ENCODE results near the gene KIRREL3. TPM values are rescaled to one million over a fixed set of nuclear protein-coding genes. Genes with fewer than 3 reads are reported as not detected.
A peak's percentile ranks its signal among the peaks of the same experiment; 100 is the strongest.

The KIRREL3 gene
- total and polyA plus RNA-seq, 10 donors, result 0.50 to 5.4 (median 2.0) TPM

- Histone ChIP-seq H3K9me3 (no peaks in the 10 kb centered on the region), H3K4me3 (no peak overlapping the region), H3K4me1 (no peaks in the 10 kb centered on the region), H3K36me3 (no peaks in the 10 kb centered on the region), H3K27ac (no peak overlapping the region), H3K27me3 (replicated peaks in 1 of 7) (peaks cover 0 to 9% (median 0%) of the 10 kb centered on the region in 7 donors)
- TF ChIP-seq, protein P1, sequence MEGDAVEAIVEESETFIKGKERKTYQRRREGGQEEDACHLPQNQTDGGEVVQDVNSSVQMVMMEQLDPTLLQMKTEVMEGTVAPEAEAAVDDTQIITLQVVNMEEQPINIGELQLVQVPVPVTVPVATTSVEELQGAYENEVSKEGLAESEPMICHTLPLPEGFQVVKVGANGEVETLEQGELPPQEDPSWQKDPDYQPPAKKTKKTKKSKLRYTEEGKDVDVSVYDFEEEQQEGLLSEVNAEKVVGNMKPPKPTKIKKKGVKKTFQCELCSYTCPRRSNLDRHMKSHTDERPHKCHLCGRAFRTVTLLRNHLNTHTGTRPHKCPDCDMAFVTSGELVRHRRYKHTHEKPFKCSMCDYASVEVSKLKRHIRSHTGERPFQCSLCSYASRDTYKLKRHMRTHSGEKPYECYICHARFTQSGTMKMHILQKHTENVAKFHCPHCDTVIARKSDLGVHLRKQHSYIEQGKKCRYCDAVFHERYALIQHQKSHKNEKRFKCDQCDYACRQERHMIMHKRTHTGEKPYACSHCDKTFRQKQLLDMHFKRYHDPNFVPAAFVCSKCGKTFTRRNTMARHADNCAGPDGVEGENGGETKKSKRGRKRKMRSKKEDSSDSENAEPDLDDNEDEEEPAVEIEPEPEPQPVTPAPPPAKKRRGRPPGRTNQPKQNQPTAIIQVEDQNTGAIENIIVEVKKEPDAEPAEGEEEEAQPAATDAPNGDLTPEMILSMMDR (IDR thresholded peaks at IDR 0.05 in 8 of 11, conservative IDR thresholded peaks at IDR 0.05 in 3 of 11), result no peak
- WGBS, 5 donors, result 81 to 89% (median 86%) methylated on average over 10 of the region's 10 CpGs
- DNase-seq, result no peak
- intact Hi-C loops (cut with DNase I; ENCODE audit: low total_unique reads), result no loop called here
Measured at GRCh38 chr11:126861796-126862459, 138.6 kb downstream of the KIRREL3 start.

DNA sequence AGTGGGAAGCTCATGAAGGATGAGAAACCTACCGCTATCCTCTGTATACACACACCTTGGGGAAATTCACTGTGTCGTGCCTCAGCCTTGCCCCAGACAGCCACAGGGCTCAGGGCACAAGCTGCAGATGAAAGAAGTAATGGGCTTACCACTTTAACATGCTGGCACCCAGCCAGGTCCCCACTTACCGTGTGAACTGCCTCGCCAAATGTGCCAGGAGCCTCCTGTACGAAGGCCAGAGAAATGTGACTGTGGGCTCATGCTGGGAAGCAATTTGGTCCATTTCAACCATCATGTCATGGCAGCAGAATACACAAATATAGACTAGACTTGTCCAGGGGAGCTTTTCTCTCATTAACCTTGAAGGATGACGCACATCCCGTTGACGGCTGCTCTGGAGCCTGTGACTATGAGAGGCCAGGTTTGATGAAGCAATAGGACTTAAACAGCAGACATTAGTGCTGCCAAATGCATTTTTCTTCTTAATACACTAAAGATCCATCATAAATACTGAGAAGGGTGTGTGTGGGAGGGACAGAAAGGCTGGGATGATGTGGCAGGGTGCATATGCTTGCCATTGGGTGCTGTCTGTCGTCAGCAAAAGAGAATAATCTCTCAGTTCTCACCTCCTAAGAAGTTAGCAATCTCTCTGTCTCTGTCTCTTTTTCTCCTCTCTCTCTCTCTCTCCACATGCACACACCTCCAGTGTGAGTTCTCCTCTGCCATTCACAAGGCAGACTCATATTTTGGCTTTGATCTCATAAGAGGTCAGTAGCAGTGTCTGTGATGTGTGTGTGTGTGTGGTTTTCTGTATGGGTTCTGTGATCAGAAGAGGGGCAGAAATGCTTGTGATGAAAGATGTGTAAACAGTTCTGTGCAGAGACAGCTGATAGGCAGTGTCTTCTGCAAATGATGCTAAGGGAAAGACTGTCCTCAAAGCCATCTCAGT lies 142.4 kb downstream of the KIRREL3 start:
- Histone ChIP-seq H3K4me1 (no peaks in the 10 kb centered on the region), H3K9me3 (no peaks in the 10 kb centered on the region), H3K27me3 (replicated peaks in 1 of 7) (no peaks in the 10 kb centered on the region), H3K27ac (peak overlapping the region in 6 of 8 donors; percentile 7 to 63 (median 26)), H3K4me3 (no peak overlapping the region), H3K36me3 (no peaks in the 10 kb centered on the region)
- DNase-seq, result no peak
- TF ChIP-seq POLR2A (IDR thresholded peaks at IDR 0.05), result no peak
- peak in 2 of 3 donors; percentile 13 to 26 for TF ChIP-seq POLR2AphosphoS5 (IDR thresholded peaks at IDR 0.05)
- TF ChIP-seq, protein P1 (IDR thresholded peaks at IDR 0.05 in 8 of 11, conservative IDR thresholded peaks at IDR 0.05 in 3 of 11), result no peak
- 63 to 70% (median 66%) methylated on average over 9 of the region's 9 CpGs for WGBS, 5 donors
- intact Hi-C loops (cut with DNase I; ENCODE audit: low total_unique reads), result no loop called here

DNA sequence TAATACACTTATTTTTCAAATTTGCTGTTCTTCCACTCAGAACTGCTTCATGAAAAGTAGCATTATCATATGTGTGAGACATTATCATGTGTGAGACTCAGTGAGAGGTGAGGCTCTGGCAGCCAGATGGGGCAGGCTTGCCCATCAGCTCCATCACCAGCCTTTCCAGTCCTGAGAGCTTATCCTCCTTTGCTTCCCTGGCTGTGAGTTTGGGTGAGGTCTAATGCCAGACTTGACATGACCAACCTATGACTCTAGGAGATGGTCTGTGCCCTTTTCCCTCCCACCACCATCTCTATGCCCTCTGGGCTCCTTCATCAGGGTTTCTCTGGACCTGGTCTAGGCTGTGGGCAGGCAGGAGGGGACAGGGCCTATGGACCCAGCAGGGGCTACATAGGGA lies 145.0 kb downstream of the KIRREL3 start:
- intact Hi-C loops (cut with DNase I; ENCODE audit: low total_unique reads), result no loop called here

More for the DNA sequence above, 145.0 kb downstream of the KIRREL3 start:
- no peak for DNase-seq
- Histone ChIP-seq H3K9me3 (no peaks in the 10 kb centered on the region), H3K27ac (no peak overlapping the region), H3K4me1 (no peaks in the 10 kb centered on the region), H3K36me3 (no peaks in the 10 kb centered on the region), H3K4me3 (no peak overlapping the region), H3K27me3 (replicated peaks in 1 of 7) (no peaks in the 10 kb centered on the region)
- TF ChIP-seq, protein P1 (IDR thresholded peaks at IDR 0.05 in 8 of 11, conservative IDR thresholded peaks at IDR 0.05 in 3 of 11), result no peak
- TF ChIP-seq POLR2AphosphoS5 (IDR thresholded peaks at IDR 0.05) (no peak), POLR2A (IDR thresholded peaks at IDR 0.05) (no peak)
